ENCODE results near the gene ZNF213. TPM values are rescaled to one million over a fixed set of nuclear protein-coding genes. Genes with fewer than 3 reads are reported as not detected.

Gene ZNF213
- total and polyA plus RNA-seq, 10 donors, result 2.4 to 11.4 (median 7.7) TPM

- H3K4me3 ChIP-seq, result peak overlapping the region in 4 of 8 donors; percentile 11 to 29 (median 20)
- peak in 9 of 11 experiments; percentile 12 to 68 (median 45) for TF ChIP-seq CTCF (IDR thresholded peaks at IDR 0.05 in 8 of 11, conservative IDR thresholded peaks at IDR 0.05 in 3 of 11)
- no peak for TF ChIP-seq POLR2AphosphoS5 (IDR thresholded peaks at IDR 0.05)
- no peaks in the 10 kb centered on the region for H3K27me3 ChIP-seq (replicated peaks in 1 of 7)
- DNase-seq, result peak; percentile 55
- intact Hi-C loops (cut with DNase I; ENCODE audit: low total_unique reads), result no loop called here
- peaks cover 22 to 68% (median 47%) of the 10 kb centered on the region in 6 donors for H3K4me1 ChIP-seq
- H3K27ac ChIP-seq, result peak overlapping the region; percentile 70 to 84 (median 74)
- 46 to 58% (median 49%) methylated on average over 29 of the region's 29 CpGs for WGBS, 5 donors
- H3K36me3 ChIP-seq, result no peaks in the 10 kb centered on the region
- H3K9me3 ChIP-seq, result no peaks in the 10 kb centered on the region
Measured at GRCh38 chr16:3101018-3101840, 33.6 kb upstream of the ZNF213 start.

- no peaks in the 10 kb centered on the region for H3K36me3 ChIP-seq
- intact Hi-C loops (cut with DNase I; ENCODE audit: low total_unique reads), result no loop called here
- TF ChIP-seq POLR2AphosphoS5 (IDR thresholded peaks at IDR 0.05) (peak in 2 of 3 donors; percentile 58 to 68), CTCF (IDR thresholded peaks at IDR 0.05 in 8 of 11, conservative IDR thresholded peaks at IDR 0.05 in 3 of 11) (no peak)
- WGBS, 5 donors, result 19 to 46% (median 28%) methylated on average over 27 of the region's 27 CpGs
- H3K4me3 ChIP-seq, result peak overlapping the region in 4 of 8 donors; percentile 11 to 29 (median 20)
- H3K9me3 ChIP-seq, result no peaks in the 10 kb centered on the region
- DNase-seq, result peak; percentile 75
- H3K27me3 ChIP-seq (replicated peaks in 1 of 7), result no peaks in the 10 kb centered on the region
- H3K27ac ChIP-seq, result peak overlapping the region; percentile 70 to 84 (median 74)
- peaks cover 22 to 68% (median 49%) of the 10 kb centered on the region in 6 donors for H3K4me1 ChIP-seq
Measured at GRCh38 chr16:3101841-3102470, 32.9 kb upstream of the ZNF213 start.

DNA sequence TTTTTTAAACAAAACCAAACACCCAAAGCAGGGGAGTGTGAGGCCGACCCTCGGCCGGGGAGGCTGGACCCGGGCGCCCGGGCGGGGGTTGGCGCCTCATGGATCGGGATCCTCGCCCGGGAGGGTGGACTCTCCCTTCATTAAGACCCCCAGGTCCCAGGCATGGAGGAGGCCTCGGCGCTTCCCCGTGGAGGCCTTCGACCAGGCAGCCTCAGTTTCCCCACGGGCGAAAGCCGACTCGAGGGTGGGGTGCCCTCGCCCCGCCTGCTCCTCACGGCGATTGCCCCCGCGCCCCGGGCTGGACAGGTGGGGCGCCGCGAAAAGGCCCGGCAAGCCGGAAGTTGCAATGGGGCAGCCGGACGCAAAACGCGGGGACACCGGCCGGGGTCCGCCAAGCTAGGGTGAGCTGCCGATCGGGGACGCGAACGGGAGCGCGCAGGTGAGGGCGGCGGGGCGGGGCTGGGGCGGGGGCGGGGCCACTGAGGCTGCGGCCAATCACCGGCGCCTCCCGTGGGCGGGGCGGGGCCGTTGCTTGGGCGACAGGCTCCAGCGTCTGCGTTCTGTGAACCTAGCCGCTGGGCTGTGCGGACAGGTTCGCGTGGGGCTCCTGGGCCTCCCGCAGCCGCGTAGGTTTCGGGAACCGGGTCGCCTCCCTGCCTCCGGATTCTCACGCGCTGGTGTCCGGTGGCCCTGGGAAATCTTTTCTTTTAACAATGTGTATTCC lies 28.5 kb upstream of the ZNF213 start:
- no peaks in the 10 kb centered on the region for H3K27me3 ChIP-seq (replicated peaks in 1 of 7)
- no peaks in the 10 kb centered on the region for H3K9me3 ChIP-seq
- TF ChIP-seq POLR2A (IDR thresholded peaks at IDR 0.05), result peak in 1 of 3 donors; percentile 41
- TF ChIP-seq CTCF (IDR thresholded peaks at IDR 0.05 in 8 of 11, conservative IDR thresholded peaks at IDR 0.05 in 3 of 11), result peak in 1 of 11 experiments; percentile 29
- TF ChIP-seq POLR2AphosphoS5 (IDR thresholded peaks at IDR 0.05), result peak; percentile 86 to 92 (median 87)
- H3K4me3 ChIP-seq, result peak overlapping the region; percentile 49 to 84 (median 62)
- no peaks in the 10 kb centered on the region for H3K36me3 ChIP-seq
- DNase-seq, result peak; percentile 96
- WGBS, 5 donors, result 1% methylated on average over 35 to 74 of the region's 74 CpGs
- H3K4me1 ChIP-seq, result peaks cover 11 to 48% (median 33%) of the 10 kb centered on the region in 6 donors
- H3K27ac ChIP-seq, result peak overlapping the region; percentile 79 to 95 (median 91)
- intact Hi-C loops (cut with DNase I; ENCODE audit: low total_unique reads), result no loop called here
